ENCODE measurements around the gene HAGH. TPM values are rescaled to one million over a fixed set of nuclear protein-coding genes. Genes with fewer than 3 reads are reported as not detected.

The HAGH gene
- total and polyA plus RNA-seq, 10 of the 15 experiments (the other 5 are each of a cell fraction or from before 2014, with no cell fraction given) = 2.0 to 50.1 (median 22.4) TPM

- in situ Hi-C loops (cut with MboI) = no loop called here
- H3K79me2 ChIP-seq (ENCODE audit: control insufficient read depth, insufficient read depth, low read length) = peaks cover 28% of the 10 kb centered on the region
- H4K20me1 ChIP-seq (ENCODE audit: control insufficient read depth, insufficient read depth) = no peaks in the 10 kb centered on the region
- no peak overlapping the region for H3K9ac ChIP-seq (ENCODE audit: control insufficient read depth, insufficient read depth, low read length)
- no TSS peak for BruUV-seq (replicated peaks)
- ChIA-PET CTCF (no interaction called here), RAD21 (ENCODE audit: unreplicated experiment) (no interaction called here), SMC1A (ENCODE audit: uncharacterized antibody, unreplicated experiment) (no interaction called here), POLR2A (interaction anchor here (0.5 kb wide), 1 partner anchor 72 kb away, joined by 3 read pairs; no protein-coding TSS in a partner anchor)
- no peaks in the 10 kb centered on the region for H3K9me3 ChIP-seq (replicated peaks; ENCODE audit: control insufficient read depth, insufficient read depth, low read length)
- DNase-seq (ENCODE audit: low read depth, low spot score) = no peak
- H2AFZ ChIP-seq (ENCODE audit: control insufficient read depth, low read depth, low read length) = no peak overlapping the region
- H3K4me2 ChIP-seq (ENCODE audit: control insufficient read depth, insufficient read depth) = no peak overlapping the region
- WGBS (ENCODE audit: insufficient coverage, insufficient replicate concordance, low lambda C conversion rate, missing lambda C conversion rate) = 95% methylated on average over 22 of the region's 22 CpGs
- H3K27ac ChIP-seq (ENCODE audit: control insufficient read depth, insufficient read depth) = no peak overlapping the region
- H3K4me3 ChIP-seq = no peak overlapping the region
- no peaks in the 10 kb centered on the region for H3K27me3 ChIP-seq (replicated peaks in 1 of 2; ENCODE audit: control insufficient read depth in 2 of 2, insufficient read depth in 2 of 2, low read length in 1 of 2)
- H3K36me3 ChIP-seq (ENCODE audit: control insufficient read depth in 2 of 2, insufficient read depth in 2 of 2, low read length in 1 of 2) = peaks cover 3 to 8% of the 10 kb centered on the region in 2 experiments; a peak in 3 of 4 replicates
- ATAC-seq = no peak
- TF ChIP-seq GATAD2B (conservative IDR thresholded peaks at IDR 0.05; ENCODE audit: low read depth) (no peak), MAX (IDR thresholded peaks at IDR 0.05; ENCODE audit: low read depth, low read length) (no peak), NKRF (conservative IDR thresholded peaks at IDR 0.05) (no peak), CBX3 (IDR thresholded peaks at IDR 0.05; ENCODE audit: borderline replicate concordance, low read depth) (no peak), ESRRA (IDR thresholded peaks at IDR 0.05; ENCODE audit: low read length) (no peak), E2F4 (IDR thresholded peaks at IDR 0.05; ENCODE audit: low read depth, low read length) (no peak), JUNB (IDR thresholded peaks at IDR 0.05) (no peak), NR2C1 (IDR thresholded peaks at IDR 0.05) (no peak), IKZF2 (IDR thresholded peaks at IDR 0.05) (no peak), MYC (IDR thresholded peaks at IDR 0.05; ENCODE audit: insufficient read depth, insufficient read length, insufficient replicate concordance, low read length, severe bottlenecking) (no peak), MEF2B (IDR thresholded peaks at IDR 0.05; ENCODE audit: partially characterized antibody, poor library complexity, severe bottlenecking) (no peak), BCL11A (IDR thresholded peaks at IDR 0.05; ENCODE audit: low read depth, low read length) (no peak), TCF3 (IDR thresholded peaks at IDR 0.05; ENCODE audit: borderline replicate concordance, insufficient read depth, low read depth, low read length) (no peak), ATF7 (IDR thresholded peaks at IDR 0.05; ENCODE audit: low read depth) (no peak), POU2F2 (IDR thresholded peaks at IDR 0.05; ENCODE audit: borderline replicate concordance, low read depth, low read length) (no peak), CEBPB (IDR thresholded peaks at IDR 0.05; ENCODE audit: borderline replicate concordance in 1 of 2, low read depth in 2 of 2, low read length in 2 of 2) (no peak), POLR2AphosphoS5 (IDR thresholded peaks at IDR 0.05; ENCODE audit: low read length) (no peak; the same call in 1 of the 2 replicates)
- no peak for FAIRE-seq
- intact Hi-C loops (cut with micrococcal nuclease; ENCODE audit: unreplicated experiment) = no loop called here
- peaks cover 17% of the 10 kb centered on the region for H3K4me1 ChIP-seq (ENCODE audit: control insufficient read depth, insufficient read depth, low read length)
Measured at GRCh38 chr16:1776991-1777374, 49.6 kb downstream of the HAGH start.
